22Rv1 (cell line): ENCODE data around the gene COA8.

Source experiments
- H3K27ac ChIP-seq: fragments of 450-650 bp; 2 replicates; pipeline ENCODE4 v1.5.1; 2017
- CTCF ChIP-seq: fragments of 450-650 bp; IDR thresholded peaks from 2 replicates; pipeline ENCODE4 v1.5.1; 2017; ENCODE audit warnings: mild to moderate bottlenecking
- ZFX ChIP-seq: fragments of 450-650 bp; IDR thresholded peaks from 2 replicates; pipeline ENCODE4 v1.6.1; 2017; ENCODE audit warnings: antibody characterized with exemption, borderline replicate concordance

COA8 gene

GRCh38 chr14:103630364-103631108, 67.8 kb downstream of the COA8 start:
- no peak for TF ChIP-seq CTCF
- TF ChIP-seq ZFX = no peak
- H3K27ac ChIP-seq = no peak overlapping the region; the same call in 1 of the 2 replicates

GRCh38 chr14:103633391-103633790, 70.6 kb downstream of the COA8 start:
- TF ChIP-seq CTCF = no peak
- TF ChIP-seq ZFX = no peak
- no peak overlapping the region for H3K27ac ChIP-seq

GRCh38 chr14:103634156-103634555, 71.4 kb downstream of the COA8 start:
- no peak overlapping the region for H3K27ac ChIP-seq
- TF ChIP-seq CTCF (no peak), ZFX (no peak)

- no peak for TF ChIP-seq CTCF
- no peak for TF ChIP-seq ZFX
- no peak overlapping the region for H3K27ac ChIP-seq
These were observed 75.8 kb downstream of the COA8 start for GRCh38 chr14:103638594-103638993.
